HG02884 (cell line): Measurements from ENCODE around the gene CD1D.
"Not testable (repeated sequence)": the region's sequence is repeated elsewhere in the genome, so short reads cannot be mapped to it uniquely, and the experiment has no call there.

Source experiments
- ATAC-seq: cut with Tn5 transposase; IDR thresholded peaks from one replicate; pipeline ENCODE4 v1.9.1; 2021; ENCODE audit warnings: mild to moderate bottlenecking, moderate library complexity; ENCODE audit not compliant: unreplicated experiment

CD1D gene

DNA sequence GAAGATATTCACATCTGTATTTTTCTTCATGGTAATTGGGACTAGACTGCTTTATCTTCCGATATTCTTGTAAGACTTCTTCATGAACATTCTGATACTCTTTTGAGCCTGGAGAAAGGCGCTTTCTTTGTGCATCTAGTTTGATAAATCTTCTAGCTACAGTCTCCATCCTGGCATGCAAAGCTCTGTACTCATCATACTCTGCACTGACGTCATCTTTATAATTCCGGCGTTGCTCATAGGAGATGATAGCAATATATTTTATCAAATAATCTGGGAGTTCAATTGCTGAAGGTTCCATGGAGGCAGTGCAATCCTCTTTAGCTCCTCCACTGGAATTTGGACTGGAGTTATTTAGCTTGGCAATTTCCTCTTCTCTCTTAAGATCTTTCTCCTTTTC lies 4.8 kb upstream of the CD1D start:
- not testable (repeated sequence) for ATAC-seq

DNA sequence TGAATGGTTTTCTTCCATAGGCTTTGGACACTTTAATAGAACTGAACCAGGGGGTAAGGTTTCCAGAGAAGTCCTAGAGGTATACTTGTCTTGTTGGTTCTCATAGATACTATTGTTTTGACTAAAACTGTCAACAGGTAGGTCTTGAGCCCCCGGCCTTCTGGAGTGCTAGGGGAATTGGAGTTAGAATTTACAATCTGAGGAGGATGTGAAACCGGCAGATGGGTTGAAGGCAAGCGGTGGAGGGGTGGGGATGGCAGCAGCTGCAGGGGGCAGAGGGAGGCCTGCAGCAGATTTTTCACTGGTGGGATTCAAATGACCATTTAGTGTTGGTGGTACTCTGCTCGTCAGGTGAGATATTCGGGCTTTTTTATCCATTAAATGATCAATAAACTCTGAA lies 4.3 kb upstream of the CD1D start:
- ATAC-seq: no peak

DNA sequence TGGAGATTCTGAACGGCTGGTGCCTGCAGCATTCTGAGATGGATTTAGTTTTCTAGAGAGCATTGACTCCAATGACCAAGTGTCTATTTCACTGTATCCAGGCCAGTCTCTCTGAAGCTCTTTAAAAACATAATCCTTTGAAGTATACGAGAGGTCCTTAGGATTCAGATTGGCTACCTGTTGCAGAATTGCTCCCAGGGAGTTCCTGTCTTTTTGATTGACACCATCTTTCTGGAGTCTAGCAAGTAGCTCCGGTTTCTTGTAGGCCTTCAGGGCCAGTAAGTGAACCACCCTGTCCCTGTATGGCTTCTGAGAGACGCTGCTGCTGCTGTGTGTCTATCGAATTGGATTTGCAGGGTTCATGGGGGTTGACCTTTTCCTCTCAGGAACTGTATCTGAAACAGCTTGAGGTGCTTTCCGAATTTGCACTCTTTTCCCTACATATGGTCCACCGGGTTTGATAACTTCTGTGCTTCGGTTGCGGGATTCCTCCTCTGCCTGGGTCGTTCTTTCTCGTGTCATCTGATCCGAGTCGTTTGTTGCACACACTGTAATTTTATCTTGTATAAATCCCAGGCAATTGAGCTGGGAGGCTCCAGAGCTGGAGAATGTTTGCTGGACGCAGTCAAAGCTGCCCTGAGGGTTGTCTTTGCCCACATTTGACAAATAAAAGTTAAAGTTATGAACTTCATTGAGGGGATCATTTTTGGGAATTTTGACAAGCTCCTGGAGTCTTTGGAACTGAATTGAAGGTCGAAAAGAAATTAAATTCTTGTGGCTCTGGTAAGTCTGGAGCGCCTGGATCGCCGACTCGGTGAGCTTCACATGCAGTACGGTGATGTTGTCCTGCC lies 3.6 kb upstream of the CD1D start:
- not testable (repeated sequence) for ATAC-seq

DNA sequence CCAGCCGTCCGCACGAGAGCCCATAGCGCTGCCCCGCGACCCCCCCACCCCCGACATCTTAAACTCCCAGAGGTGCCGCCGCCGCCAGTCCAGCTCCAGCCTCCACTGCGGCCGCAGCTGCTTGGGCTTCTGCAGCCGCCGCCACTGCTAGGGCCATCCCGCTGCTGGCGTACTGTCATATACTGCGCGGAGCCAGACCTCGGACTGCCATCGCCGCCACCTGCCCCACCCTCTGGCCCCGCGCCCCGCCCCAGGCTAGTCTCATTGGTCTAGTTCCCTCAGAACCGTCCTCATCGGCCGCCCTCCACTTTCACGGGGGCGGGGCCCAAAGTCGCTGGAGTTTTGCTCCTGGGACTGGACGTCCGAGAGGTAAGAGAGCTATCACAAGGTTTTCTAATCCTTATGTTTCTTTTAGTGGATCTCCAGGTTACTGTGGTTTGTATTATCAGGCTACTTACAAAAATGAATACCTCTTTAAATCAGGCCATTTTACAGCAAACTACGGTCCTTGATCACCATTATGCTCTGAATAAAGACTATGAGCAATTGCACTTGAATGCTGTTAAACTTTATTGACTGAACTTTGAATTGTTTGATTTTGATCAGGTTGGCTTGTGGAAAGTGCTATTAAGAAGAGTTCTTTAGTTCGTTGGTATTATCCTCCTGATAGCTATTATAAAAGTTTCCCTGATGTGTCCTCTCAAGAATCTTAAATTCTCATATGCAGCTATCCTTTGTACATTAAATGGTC lies 2.8 kb upstream of the CD1D start:
- no peak for ATAC-seq

DNA sequence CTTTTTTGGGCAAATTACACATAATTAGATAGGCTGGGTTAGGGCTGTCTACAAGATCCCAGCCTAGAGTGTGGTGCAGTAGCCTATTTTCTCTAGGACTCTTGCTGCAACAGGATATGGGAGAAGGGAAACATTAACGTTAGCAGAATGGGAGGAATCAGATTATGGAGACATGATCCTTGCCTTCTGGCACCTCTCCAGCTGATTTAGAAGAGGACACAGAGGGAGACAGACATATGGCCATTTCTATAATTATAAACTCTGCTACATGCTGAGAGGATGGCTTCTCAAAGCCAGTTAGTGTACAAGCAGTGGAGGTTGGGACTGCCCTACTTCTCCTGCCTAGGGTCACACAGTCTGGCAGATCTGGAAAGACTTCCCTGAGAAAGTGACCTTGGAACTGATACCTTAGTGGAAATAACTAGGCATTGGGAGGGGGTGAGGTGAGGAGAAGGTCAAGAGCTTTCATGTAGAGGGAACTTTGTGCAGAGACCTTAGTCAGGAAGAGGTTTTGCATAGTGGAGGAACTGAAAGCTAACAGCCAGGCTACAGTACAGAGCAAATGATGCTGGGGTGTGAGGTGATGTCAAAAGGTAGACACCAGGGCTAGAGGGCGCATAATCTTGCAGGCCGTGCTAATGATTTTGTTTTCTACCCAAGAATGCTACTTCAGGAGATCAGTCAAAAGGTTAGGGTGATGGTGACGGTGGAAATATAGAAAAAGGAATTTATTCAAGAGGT lies 1.2 kb upstream of the CD1D start:
- peak; percentile 88 for ATAC-seq

DNA sequence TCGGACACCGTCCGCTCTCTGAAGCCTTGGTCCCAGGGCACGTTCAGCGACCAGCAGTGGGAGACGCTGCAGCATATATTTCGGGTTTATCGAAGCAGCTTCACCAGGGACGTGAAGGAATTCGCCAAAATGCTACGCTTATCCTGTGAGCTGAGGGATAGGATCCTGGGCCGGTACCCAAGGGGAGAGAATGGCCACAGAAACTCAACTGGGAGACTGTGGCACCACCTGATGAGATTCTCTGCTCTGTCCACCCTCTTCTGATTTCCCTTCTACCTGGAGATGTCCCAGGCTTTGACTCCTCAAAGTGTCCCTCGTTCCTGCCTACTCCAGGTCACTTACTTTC lies 855 bp downstream of the CD1D start:
- no peak for ATAC-seq

DNA sequence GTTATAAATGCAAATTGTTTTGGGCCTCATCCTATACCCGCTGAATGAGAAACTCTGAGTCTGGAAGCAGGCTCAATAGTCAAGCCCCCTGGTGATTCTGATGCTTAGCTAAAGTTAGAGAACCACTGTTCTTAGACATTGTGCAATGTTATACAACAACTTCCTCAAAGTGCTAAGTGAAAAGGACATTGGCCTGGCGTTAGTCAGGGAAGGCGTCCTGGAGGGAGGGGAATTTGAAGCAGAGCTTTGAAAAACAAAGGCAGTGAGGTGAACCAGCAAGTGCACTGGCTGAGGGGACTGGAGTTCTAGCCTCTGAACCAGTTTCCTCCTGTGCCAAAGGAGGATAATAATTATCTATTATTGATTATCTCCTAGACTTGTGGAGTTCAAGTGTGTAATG lies 5.1 kb downstream of the CD1D start:
- no peak for ATAC-seq

DNA sequence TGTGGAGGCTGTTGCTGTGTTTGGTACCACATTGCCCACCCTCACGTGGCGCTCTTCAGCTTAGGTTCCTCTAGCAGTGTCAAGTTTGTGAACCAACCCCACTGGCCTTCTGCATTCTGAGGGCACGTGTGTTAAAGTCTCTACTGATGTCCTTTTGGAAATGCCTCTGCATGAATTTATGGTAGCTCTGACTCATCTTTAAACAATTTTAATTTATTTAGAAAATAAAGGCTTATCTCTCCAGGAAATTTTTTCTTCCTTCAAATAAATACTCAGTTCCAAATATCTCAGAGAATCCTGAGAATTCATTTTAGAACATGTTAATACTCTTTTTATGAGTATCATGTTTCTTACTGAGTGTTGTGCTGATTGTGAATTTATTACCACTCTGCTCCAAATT lies 5.5 kb downstream of the CD1D start:
- no peak for ATAC-seq

DNA sequence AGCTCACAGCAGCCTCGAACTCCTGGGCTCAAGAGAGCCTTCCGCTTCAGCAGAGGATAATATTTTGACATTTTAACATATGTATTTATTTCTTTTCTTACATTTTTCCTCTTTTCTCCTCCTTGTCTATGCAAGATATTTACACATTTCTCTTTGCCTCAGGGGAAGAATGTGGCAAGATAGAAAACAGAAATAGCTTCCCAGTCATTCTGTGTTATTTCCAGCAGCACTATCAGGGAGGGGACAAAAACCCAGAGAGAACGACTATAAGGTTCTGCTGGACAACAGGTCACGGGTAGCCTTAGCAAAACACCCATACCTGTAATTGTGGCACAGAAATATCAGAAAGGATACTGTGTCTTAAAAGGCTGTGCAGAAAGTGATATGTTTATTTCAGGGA lies 7.9 kb downstream of the CD1D start:
- ATAC-seq: no peak

DNA sequence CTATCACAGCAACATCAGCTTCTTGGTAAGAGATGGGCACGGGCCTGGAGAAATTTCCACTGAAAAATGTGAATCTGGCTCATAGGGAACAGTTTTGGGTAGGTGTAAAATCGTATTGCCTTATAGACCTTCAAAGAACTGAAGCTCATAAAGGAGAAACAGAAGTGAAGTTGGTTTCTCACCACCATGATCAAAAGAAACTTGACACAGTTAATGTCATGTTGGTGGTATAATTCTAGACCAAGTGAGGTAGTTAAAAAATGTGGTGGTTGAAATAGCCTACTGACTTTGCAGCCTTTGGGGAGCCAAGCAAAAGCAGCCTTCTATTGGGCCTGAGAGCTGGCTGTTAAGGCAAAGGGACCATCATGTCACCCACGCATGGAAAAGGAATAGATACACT lies 8.9 kb downstream of the CD1D start:
- ATAC-seq: no peak

DNA sequence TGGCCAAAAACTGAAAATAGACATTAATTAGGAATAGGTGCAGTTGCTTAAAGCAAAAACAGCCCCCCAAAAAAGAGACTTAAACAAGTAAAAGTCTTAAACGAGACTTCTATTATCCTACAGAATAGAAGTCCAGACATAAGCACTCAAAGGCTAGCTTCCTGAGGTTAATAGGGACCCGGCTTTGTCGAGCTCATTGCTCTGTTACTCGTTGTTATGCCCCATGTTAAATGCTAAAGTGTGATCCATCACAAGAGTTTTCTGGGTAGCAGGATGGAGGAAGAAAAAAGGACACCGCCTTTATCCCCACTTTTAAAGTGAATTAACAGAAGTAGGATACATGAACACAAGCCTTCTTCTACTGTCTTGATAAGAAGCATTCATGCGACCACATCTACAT lies 10.6 kb downstream of the CD1D start:
- ATAC-seq: no peak

DNA sequence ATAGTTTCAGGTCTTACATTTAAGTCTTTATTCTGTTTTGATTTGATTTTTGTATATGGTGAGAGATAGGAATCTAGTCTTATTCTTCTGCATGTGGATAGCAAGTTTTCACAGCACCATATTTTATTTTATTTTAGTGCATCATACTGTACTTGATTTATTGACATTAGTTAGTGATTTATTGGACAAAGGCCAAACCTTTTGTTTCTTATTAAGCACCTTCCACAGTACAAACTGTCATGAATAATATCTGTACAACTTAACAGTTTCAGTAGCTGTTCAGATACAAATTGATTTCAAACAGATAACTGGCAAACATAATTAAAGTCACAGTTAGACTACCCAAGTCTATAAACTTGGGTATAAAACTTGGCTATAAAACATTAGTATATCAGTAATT lies 15.8 kb downstream of the CD1D start:
- ATAC-seq: no peak

DNA sequence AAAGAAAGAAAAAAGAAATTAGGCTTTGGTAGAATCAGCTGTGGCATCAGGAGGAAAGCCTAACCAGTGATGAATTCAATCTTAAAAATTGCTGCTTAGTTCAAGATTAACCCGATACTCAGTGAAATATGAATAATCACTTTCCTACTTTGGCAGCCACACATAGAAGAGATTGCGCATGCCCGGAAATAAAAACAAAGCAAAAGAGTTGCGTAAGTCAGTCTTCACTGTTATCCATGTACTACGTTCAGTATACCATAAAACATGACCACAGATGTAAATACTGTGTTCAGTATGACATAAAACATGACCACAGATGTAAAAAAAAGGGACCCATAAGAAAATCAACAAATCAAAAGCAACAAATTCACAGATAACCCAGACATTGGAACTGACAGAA lies 19.2 kb downstream of the CD1D start:
- no peak for ATAC-seq

DNA sequence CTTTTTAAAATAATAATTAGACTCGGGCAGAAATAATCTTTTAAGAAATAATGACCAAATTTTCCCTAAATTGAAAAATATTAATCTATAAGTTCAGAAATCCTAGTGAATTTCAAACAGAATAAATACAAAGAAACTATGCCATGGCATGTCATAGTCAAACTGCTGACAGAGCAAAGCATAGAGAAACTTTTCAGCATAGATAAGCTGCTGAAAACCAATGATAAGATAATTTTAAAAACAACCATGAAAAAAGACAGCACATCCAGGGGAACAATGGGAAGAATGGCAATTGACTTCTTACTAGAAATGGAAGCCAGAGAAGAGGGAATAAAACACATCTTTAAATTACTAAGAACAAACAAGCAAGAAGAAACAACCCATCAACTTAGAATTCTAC lies 19.8 kb downstream of the CD1D start:
- ATAC-seq: no peak

DNA sequence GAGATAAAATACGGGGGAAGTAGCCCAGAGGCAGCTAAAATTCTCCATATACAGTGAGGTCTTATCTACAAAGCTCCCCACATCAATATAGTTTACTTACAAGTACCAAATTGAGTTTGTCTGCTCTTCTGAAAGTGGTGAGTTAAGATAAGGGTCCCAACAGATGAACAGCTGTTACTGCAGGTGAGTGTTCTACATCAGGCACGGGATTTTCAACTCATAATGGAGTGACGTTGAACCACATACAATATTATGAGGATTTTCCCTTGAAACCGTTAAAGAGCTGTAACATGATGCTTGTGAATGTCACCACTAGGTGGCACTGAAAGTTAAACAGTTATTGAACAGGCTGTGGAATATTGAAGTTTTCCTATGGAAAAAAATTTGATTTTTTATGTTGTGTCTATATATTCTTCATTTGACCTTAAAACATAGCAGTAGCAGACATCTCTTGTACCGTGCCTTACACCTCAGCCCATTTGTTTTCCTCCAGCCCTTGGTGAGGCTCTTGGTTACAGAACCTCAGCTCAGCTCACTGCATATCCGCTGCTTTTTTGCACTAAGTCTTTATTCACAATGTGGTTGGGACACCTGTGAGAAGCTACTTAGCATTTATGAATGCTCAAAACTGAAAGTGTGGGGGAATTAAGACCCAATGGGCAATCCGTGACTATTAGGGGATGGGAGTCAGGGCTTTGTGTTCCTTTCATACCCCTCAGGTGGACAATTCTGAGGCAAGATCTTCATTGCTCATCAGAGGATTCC lies 23.2 kb downstream of the CD1D start:
- ATAC-seq: peak; percentile 62

DNA sequence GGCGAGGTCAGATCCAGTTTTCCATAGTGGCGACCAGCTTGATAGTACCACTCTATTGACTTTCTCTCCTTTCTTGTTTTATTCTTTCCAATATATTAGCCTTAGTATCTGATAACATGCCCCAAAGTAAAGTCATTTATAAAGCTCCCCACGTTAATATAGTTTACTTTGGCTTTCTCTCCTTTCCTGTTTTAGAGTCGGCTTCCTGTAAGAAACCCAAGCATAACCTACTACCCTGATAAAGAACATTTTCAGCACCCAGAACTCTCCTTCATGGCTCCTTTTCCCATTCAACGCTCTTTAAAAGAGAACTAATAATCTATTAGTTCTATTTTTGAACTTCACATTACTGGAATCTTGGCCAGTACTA lies 23.7 kb downstream of the CD1D start:
- no peak for ATAC-seq

DNA sequence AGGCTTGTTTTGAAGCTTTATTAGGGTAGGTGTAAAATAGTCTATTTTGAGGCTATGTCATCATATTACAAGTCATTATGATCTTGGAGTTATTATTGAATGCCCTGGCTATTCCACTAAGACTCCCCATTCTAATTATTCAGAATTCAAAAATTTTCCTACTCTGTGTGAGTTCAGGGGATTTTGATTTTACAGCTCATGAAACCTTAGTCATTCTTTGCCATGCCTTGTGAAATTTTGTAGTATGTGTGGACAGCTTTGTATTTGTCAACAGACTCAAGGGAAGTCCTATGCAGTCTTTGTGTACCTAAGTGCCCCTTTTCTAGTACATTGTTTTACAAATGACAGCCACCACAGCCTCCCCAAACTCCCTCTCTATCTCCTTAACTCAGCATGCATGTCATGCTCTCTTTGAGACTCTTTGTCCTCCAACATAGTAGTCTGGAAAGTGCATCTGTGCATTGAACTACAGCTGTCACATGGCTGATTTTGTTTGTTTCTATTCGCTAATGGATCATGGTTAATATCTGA lies 28.0 kb downstream of the CD1D start:
- no peak for ATAC-seq

DNA sequence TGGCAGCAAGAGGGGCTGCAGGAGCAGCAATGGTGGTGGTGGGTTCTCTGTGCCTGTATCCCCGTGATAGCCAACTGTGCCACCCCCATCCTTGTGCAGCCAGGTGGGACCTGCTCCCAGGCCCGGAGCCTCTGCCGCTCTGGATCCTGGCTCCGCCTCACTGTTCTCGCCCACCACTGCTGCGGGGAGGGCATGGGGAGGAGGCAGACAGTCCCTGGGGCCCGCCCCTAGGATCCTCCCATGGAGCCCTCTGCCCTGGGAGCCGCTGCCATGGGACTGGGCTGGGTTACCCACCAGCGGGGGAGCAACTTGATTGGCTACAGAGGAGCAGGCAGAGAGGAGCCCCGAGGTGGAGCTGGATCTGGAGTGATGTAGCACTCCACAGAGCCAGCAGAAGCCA lies 31.6 kb downstream of the CD1D start:
- ATAC-seq: no peak

DNA sequence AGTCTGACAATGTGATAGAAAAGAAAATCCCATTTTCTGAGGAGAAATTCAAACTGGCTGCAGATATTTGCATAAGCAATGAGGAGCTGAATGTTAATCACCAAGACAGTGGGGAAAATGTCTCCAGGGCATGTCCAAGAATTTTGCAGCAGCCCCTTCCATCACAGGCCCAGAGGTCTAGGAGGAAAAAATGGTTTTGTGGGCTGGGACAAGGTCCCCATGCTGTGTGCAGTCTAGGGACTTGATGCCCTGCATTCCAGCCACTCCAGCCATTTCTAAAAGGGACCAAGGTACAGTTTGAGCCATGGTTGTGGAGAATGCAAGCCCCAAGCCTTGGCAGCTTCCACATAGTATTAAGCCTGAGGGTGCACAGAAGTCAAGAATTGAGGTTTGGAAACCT lies 42.8 kb downstream of the CD1D start:
- ATAC-seq: not testable (repeated sequence)

DNA sequence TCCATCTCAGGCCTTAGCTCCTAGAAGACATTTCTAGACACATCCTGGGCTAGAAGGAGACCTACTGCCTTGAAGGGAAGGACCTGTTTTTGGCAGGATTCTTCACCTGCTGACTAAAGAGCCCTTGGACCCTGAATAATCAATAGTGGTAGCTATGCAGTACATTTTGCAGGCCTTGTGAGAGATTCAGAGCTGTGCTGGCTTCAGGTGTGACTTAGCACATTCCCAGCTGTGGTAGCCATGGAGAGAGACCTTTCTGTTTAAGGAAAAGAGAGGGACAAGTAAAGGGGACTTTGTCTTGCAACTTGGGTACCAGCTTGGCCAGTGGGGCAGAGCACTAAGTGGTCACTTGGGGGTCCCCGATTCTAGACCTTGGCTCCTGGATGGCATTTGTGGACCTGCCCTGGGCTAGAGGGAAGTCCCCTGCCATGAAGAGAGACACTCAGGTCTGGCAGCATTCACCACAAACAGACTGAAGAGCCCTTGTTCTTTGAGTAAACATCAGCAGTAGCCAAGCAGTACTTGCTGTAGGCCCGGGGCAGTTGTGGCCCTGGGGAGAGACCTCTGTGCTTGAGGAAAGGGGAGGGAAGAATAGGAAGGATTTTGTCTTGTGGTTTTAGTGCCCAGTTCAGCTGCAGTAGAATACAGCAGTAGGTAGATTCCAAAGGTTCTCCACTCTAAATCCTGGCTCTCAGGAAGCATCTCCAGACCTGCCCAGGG lies 47.4 kb downstream of the CD1D start:
- ATAC-seq: no peak
